ENCODE measurements around the gene FRY.

DNA sequence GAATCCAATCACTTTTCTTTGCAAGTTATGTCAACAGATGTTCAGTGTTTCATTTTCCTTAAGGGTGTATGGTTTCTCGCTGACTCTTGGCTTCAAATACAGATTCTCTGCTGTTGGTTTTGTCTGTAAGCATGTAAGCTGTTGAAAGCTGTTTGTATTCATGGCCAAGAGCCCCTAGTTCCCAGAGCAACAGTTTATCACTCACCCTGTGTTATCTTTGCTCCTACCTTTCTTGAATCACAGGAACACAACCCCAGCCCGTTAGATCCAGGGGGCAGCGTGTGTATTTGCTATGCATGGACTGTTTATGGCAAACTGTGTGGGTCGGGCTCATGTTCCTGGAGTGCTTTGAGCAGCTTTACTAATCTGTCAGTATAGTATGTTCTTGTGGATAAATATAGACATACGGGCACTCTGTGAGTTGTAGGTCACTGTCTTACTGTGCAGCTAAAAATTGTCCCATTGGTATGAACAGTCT, 28.9 kb downstream of the FRY start:
- TF ChIP-seq TEAD4 (IDR thresholded peaks at IDR 0.05): no peak
- TF ChIP-seq, protein P1, sequence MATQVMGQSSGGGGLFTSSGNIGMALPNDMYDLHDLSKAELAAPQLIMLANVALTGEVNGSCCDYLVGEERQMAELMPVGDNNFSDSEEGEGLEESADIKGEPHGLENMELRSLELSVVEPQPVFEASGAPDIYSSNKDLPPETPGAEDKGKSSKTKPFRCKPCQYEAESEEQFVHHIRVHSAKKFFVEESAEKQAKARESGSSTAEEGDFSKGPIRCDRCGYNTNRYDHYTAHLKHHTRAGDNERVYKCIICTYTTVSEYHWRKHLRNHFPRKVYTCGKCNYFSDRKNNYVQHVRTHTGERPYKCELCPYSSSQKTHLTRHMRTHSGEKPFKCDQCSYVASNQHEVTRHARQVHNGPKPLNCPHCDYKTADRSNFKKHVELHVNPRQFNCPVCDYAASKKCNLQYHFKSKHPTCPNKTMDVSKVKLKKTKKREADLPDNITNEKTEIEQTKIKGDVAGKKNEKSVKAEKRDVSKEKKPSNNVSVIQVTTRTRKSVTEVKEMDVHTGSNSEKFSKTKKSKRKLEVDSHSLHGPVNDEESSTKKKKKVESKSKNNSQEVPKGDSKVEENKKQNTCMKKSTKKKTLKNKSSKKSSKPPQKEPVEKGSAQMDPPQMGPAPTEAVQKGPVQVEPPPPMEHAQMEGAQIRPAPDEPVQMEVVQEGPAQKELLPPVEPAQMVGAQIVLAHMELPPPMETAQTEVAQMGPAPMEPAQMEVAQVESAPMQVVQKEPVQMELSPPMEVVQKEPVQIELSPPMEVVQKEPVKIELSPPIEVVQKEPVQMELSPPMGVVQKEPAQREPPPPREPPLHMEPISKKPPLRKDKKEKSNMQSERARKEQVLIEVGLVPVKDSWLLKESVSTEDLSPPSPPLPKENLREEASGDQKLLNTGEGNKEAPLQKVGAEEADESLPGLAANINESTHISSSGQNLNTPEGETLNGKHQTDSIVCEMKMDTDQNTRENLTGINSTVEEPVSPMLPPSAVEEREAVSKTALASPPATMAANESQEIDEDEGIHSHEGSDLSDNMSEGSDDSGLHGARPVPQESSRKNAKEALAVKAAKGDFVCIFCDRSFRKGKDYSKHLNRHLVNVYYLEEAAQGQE (IDR thresholded peaks at IDR 0.05; ENCODE audit: low read depth): no peak
- TF ChIP-seq, protein P2, sequence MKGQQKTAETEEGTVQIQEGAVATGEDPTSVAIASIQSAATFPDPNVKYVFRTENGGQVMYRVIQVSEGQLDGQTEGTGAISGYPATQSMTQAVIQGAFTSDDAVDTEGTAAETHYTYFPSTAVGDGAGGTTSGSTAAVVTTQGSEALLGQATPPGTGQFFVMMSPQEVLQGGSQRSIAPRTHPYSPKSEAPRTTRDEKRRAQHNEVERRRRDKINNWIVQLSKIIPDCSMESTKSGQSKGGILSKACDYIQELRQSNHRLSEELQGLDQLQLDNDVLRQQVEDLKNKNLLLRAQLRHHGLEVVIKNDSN (IDR thresholded peaks at IDR 0.05): no peak
- no peak for TF ChIP-seq EP300 (IDR thresholded peaks at IDR 0.05; ENCODE audit: borderline replicate concordance)
- TF ChIP-seq NFIC (IDR thresholded peaks at IDR 0.05): no peak
- TF ChIP-seq, protein P3, sequence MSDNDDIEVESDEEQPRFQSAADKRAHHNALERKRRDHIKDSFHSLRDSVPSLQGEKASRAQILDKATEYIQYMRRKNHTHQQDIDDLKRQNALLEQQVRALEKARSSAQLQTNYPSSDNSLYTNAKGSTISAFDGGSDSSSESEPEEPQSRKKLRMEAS (IDR thresholded peaks at IDR 0.05): no peak
- no peak for TF ChIP-seq TAF1 (IDR thresholded peaks at IDR 0.05; ENCODE audit: low read depth)
- no peak for TF ChIP-seq CEBPB (IDR thresholded peaks at IDR 0.05)
- no peak for TF ChIP-seq YY1 (IDR thresholded peaks at IDR 0.05; ENCODE audit: low read depth)
- no peak for TF ChIP-seq EGR1 (IDR thresholded peaks at IDR 0.05)
- no peak for TF ChIP-seq CREB1 (IDR thresholded peaks at IDR 0.05; ENCODE audit: low read depth)
- TF ChIP-seq RAD21 (IDR thresholded peaks at IDR 0.05; ENCODE audit: low read depth): no peak
- TF ChIP-seq FOXM1 (IDR thresholded peaks at IDR 0.05; ENCODE audit: borderline replicate concordance, low read depth): no peak
